Activated CD8-positive, alpha-beta memory T cell treated with anti-CD3 and anti-CD28 coated beads, Interleukin-2, amount 50 U/mL, for 48 hours (primary cell): Measurements from ENCODE around the gene DDX19B.
"Not testable (repeated sequence)": the region's sequence is repeated elsewhere in the genome, so short reads cannot be mapped to it uniquely, and the experiment has no call there.

Experiments
- DNase-seq: peaks from one replicate; pipeline ENCODE4 v3.0.0-alpha.2; 2020

The DDX19B gene

GRCh38 chr16:70289229-70290094, 9.5 kb upstream of the DDX19B start, which contains the start of gene AARS1:
Gene AARS1 (minus strand): TSS chr16:70289506. CDS start chr16:70282763, 6,743 bp downstream.
- DNase-seq: peak; percentile 96

- DNase-seq: no peak
These were observed 8.0 kb upstream of the DDX19B start for GRCh38 chr16:70290949-70291519.

GRCh38 chr16:70292148-70292547, 6.8 kb upstream of the DDX19B start:
- DNase-seq: not testable (repeated sequence)

- no peak for DNase-seq
These were observed 4.5 kb upstream of the DDX19B start for GRCh38 chr16:70294385-70295025.

- DNase-seq: no peak
These were observed 3.4 kb upstream of the DDX19B start for GRCh38 chr16:70295634-70296033.

GRCh38 chr16:70301121-70301520, 2.1 kb downstream of the DDX19B start:
- no peak for DNase-seq

- DNase-seq: no peak
These were observed 3.8 kb downstream of the DDX19B start for GRCh38 chr16:70302745-70303144.

GRCh38 chr16:70304892-70305448, 6.0 kb downstream of the DDX19B start:
- no peak for DNase-seq

GRCh38 chr16:70306880-70307279, 7.9 kb downstream of the DDX19B start:
- DNase-seq: no peak

- DNase-seq: not testable (repeated sequence)
These were observed 8.7 kb downstream of the DDX19B start for GRCh38 chr16:70307726-70308125.

- no peak for DNase-seq
These were observed 21.1 kb downstream of the DDX19B start for GRCh38 chr16:70320121-70320520.

- no peak for DNase-seq
These were observed 26.2 kb downstream of the DDX19B start for GRCh38 chr16:70324998-70325747.

GRCh38 chr16:70331091-70331490, 32.1 kb downstream of the DDX19B start:
- no peak for DNase-seq

GRCh38 chr16:70331588-70332358, 32.8 kb downstream of the DDX19B start:
- DNase-seq: no peak

- DNase-seq: not testable (repeated sequence)
These were observed 33.7 kb downstream of the DDX19B start for GRCh38 chr16:70332728-70333127.

GRCh38 chr16:70337814-70338213, 38.8 kb downstream of the DDX19B start:
- no peak for DNase-seq

GRCh38 chr16:70341600-70341999, 42.6 kb downstream of the DDX19B start:
- no peak for DNase-seq

- DNase-seq: no peak
These were observed 43.0 kb downstream of the DDX19B start for GRCh38 chr16:70342016-70342415.

- DNase-seq: no peak
These were observed 46.9 kb downstream of the DDX19B start for GRCh38 chr16:70345840-70346239.

GRCh38 chr16:70348991-70349390, 50.0 kb downstream of the DDX19B start:
- DNase-seq: no peak

GRCh38 chr16:70349783-70350182, 50.8 kb downstream of the DDX19B start:
- DNase-seq: no peak

- no peak for DNase-seq
These were observed 60.6 kb downstream of the DDX19B start for GRCh38 chr16:70359552-70359951.
